H1 (cell line): ENCODE measurements around the gene MACROD2. TPM values are rescaled to one million over a fixed set of nuclear protein-coding genes. Genes with fewer than 3 reads are reported as not detected.

Experiments
- CTCF ChIA-PET: fragments of 300-600 bp; sonication (Branson Sonifier 250); formaldehyde crosslinking; loops from one replicate; lab custom pipeline; 2021; ENCODE audit not compliant: partially characterized antibody; lab: Charles Lee
- POLR2A ChIA-PET: fragments of 300-600 bp; sonication (Branson Sonifier 250); formaldehyde crosslinking; loops from one replicate; lab custom pipeline; 2021; ENCODE audit warnings: inconsistent platforms; ENCODE audit not compliant: partially characterized antibody; lab: Charles Lee
- DNase-seq, 2 experiments: peaks; one replicate each; pipeline versions ENCODE4 v3.0.0 to v3.0.0-alpha.2; 2010 to 2022; ENCODE audit warnings: low spot score in 2 of 2, low read depth in 1 of 2, mixed read lengths in 1 of 2
- FAIRE-seq: peaks from 2 replicates; lab custom pipeline; 2011; peaks lifted over from hg19 to GRCh38; lab: Jason Lieb, UNC
- H2AFZ ChIP-seq: 2 replicates; pipeline ENCODE4 v1.8.1; 2012; ENCODE audit warnings: low read length, inconsistent platforms
- H2AK5ac ChIP-seq: 2 replicates; pipeline ENCODE4 v1.6.1; 2013; ENCODE audit warnings: low read depth, low read length
- H2BK120ac ChIP-seq: replicated peaks from 2 replicates; pipeline ENCODE3; 2013; ENCODE audit warnings: low read depth, low read length, inconsistent platforms
- H2BK12ac ChIP-seq: 2 replicates; pipeline ENCODE4 v1.6.1; 2013; ENCODE audit warnings: low read depth, low read length
- H2BK15ac ChIP-seq: 2 replicates; pipeline ENCODE4 v1.6.1; 2013; ENCODE audit warnings: low read length
- H2BK20ac ChIP-seq: 2 replicates; pipeline ENCODE4 v1.6.1; 2013; ENCODE audit warnings: low read length
- H2BK5ac ChIP-seq: 2 replicates; pipeline ENCODE4 v1.6.1; 2013; ENCODE audit warnings: low read depth, low read length
- H3K14ac ChIP-seq: 2 replicates; pipeline ENCODE4 v1.6.1; 2013; ENCODE audit warnings: inconsistent platforms; ENCODE audit not compliant: insufficient read length
- H3K18ac ChIP-seq: 2 replicates; pipeline ENCODE4 v1.6.1; 2013; ENCODE audit warnings: low read length; ENCODE audit errors: extremely low read depth
- H3K23ac ChIP-seq: 2 replicates; pipeline ENCODE4 v1.6.1; 2013; ENCODE audit warnings: inconsistent platforms; ENCODE audit not compliant: insufficient read length
- H3K23me2 ChIP-seq: 2 replicates; pipeline ENCODE4 v1.6.1; 2013; ENCODE audit warnings: low read depth, low read length
- H3K27ac ChIP-seq: 2 replicates; pipeline ENCODE4 v1.6.1; 2011; ENCODE audit warnings: low read depth, low read length, inconsistent platforms
- H3K27me3 ChIP-seq, 4 experiments: replicated peaks in 1 of 4; 1 replicate in 1 of 4; 2 replicates in 3 of 4; pipeline versions ENCODE4 v1.6.1 to v1.8.1; 2011 to 2013; ENCODE audit warnings: low read length in 3 of 4, mild to moderate bottlenecking in 3 of 4, inconsistent platforms in 2 of 4, mixed read lengths in 2 of 4, moderate library complexity in 1 of 4; ENCODE audit not compliant: control insufficient read depth in 3 of 4, insufficient read depth in 3 of 4; ENCODE audit errors: extremely low read depth in 1 of 4
- H3K36me3 ChIP-seq, 4 experiments: 2 replicates each; pipeline versions ENCODE4 v1.6.1 to v1.8.1; 2011 to 2013; ENCODE audit warnings: mild to moderate bottlenecking in 4 of 4, low read length in 3 of 4, moderate library complexity in 2 of 4, control low read depth in 1 of 4, inconsistent platforms in 1 of 4; ENCODE audit not compliant: insufficient read depth in 4 of 4, control insufficient read depth in 2 of 4
- H3K4ac ChIP-seq: replicated peaks from 2 replicates; pipeline ENCODE3; 2013; ENCODE audit warnings: low read length, low read depth, mixed read lengths, inconsistent platforms; ENCODE audit not compliant: insufficient read length
- H3K4me1 ChIP-seq, 4 experiments: replicated peaks in 1 of 4; 1 replicate in 1 of 4; 2 replicates in 3 of 4; pipeline versions ENCODE4 v1.6.1 to v1.8.1; 2011 to 2013; ENCODE audit warnings: low read length in 3 of 4, inconsistent platforms in 2 of 4, mixed read lengths in 1 of 4; ENCODE audit not compliant: insufficient read depth in 4 of 4, control insufficient read depth in 3 of 4
- H3K4me2 ChIP-seq, 2 experiments: 2 replicates each; pipeline versions ENCODE4 v1.6.1 to v1.8.1; 2011 to 2013; ENCODE audit warnings: low read depth in 2 of 2, low read length in 2 of 2, control low read depth in 1 of 2, inconsistent platforms in 1 of 2, mild to moderate bottlenecking in 1 of 2; ENCODE audit not compliant: insufficient read depth in 1 of 2
- H3K4me3 ChIP-seq, 4 experiments: fragments of 200-600, 300-600 bp in 1 of 4; sonication (generic), shearing (Covaris generic), sonication (Bioruptor Twin) in 1 of 4; 2 replicates each; pipeline versions ENCODE4 v1.5.1 to v1.8.1; 2011 to 2016; ENCODE audit warnings: low read length in 4 of 4, low read depth in 3 of 4, control low read depth in 2 of 4, inconsistent platforms in 2 of 4, mild to moderate bottlenecking in 2 of 4, mixed read lengths in 1 of 4, moderate library complexity in 1 of 4; ENCODE audit not compliant: insufficient read depth in 2 of 4; ENCODE audit errors: extremely low read depth in 1 of 4
- H3K56ac ChIP-seq: replicated peaks from 2 replicates; pipeline ENCODE3; 2013; ENCODE audit warnings: low read depth, mild to moderate bottlenecking, mixed read lengths, low read length, inconsistent platforms; ENCODE audit not compliant: insufficient read length
- H3K79me1 ChIP-seq: 2 replicates; pipeline ENCODE4 v1.6.1; 2013; ENCODE audit warnings: low read depth, low read length, control low read depth
- H3K79me2 ChIP-seq, 2 experiments: 2 replicates each; pipeline versions ENCODE4 v1.6.1 to v1.8.1; 2012 to 2013; ENCODE audit warnings: low read length in 2 of 2, mild to moderate bottlenecking in 2 of 2, inconsistent platforms in 1 of 2; ENCODE audit not compliant: insufficient read depth in 2 of 2, control insufficient read depth in 1 of 2
- H3K9ac ChIP-seq, 4 experiments: replicated peaks in 1 of 4; 1 replicate in 1 of 4; 2 replicates in 3 of 4; pipeline versions ENCODE4 v1.6.1 to v1.8.1; 2011 to 2013; ENCODE audit warnings: low read depth in 3 of 4, low read length in 3 of 4, control low read depth in 2 of 4, mild to moderate bottlenecking in 2 of 4, moderate library complexity in 2 of 4, inconsistent platforms in 1 of 4; ENCODE audit errors: extremely low read depth in 1 of 4
- H3K9me3 ChIP-seq, 2 experiments: 2 replicates each; pipeline versions ENCODE4 v1.6.1 to v1.8.1; 2012 to 2013; ENCODE audit warnings: mild to moderate bottlenecking in 2 of 2, moderate library complexity in 2 of 2, control low read depth in 1 of 2, inconsistent platforms in 1 of 2, low read depth in 1 of 2, low read length in 1 of 2, mixed read lengths in 1 of 2; ENCODE audit not compliant: insufficient read depth in 2 of 2
- H4K20me1 ChIP-seq, 2 experiments: replicated peaks in 1 of 2; 2 replicates each; pipeline versions ENCODE3 to v1.8.1; 2011 to 2013; ENCODE audit warnings: inconsistent platforms in 2 of 2, low read length in 2 of 2, mild to moderate bottlenecking in 1 of 2; ENCODE audit not compliant: insufficient read depth in 2 of 2, control insufficient read depth in 1 of 2
- H4K5ac ChIP-seq: 2 replicates; pipeline ENCODE4 v1.6.1; 2013; ENCODE audit warnings: low read length, low read depth, mixed read lengths, inconsistent platforms; ENCODE audit not compliant: insufficient read length
- H4K8ac ChIP-seq: 2 replicates; pipeline ENCODE4 v1.8.0; 2013; ENCODE audit warnings: mild to moderate bottlenecking, moderate library complexity, low read length, inconsistent platforms; ENCODE audit not compliant: insufficient read depth; ENCODE audit errors: extremely low read depth
- H4K91ac ChIP-seq: replicated peaks from 2 replicates; pipeline ENCODE3; 2013; ENCODE audit warnings: low read length, mixed read lengths, inconsistent platforms; ENCODE audit not compliant: insufficient read length
- ASH2L ChIP-seq: fragments of 200-600, 300-600 bp; sonication (generic); IDR thresholded peaks from one replicate; pipeline ENCODE4 v1.7.1; 2017; ENCODE audit warnings: low read length
- CEBPB ChIP-seq: IDR thresholded peaks from 2 replicates; pipeline ENCODE4 v1.6.1; 2012; ENCODE audit warnings: low read depth, low read length
- CHD1 ChIP-seq: IDR thresholded peaks from 2 replicates; pipeline ENCODE4 v1.6.1; 2012; ENCODE audit warnings: low read depth, low read length, improper control_type of control experiment
- FOSL1 ChIP-seq: IDR thresholded peaks from 2 replicates; pipeline ENCODE4 v1.6.1; 2011; ENCODE audit warnings: mild to moderate bottlenecking, low read depth, low read length, moderate library complexity; ENCODE audit not compliant: insufficient read depth
- HDAC2 ChIP-seq, 2 experiments: fragments of 300-600 bp in 1 of 2; sonication (generic) in 1 of 2; IDR thresholded peaks; 2 replicates each; pipeline ENCODE4 v1.6.1; 2011 to 2012; ENCODE audit warnings: low read depth in 2 of 2, low read length in 2 of 2, mild to moderate bottlenecking in 2 of 2, moderate library complexity in 2 of 2, borderline replicate concordance in 1 of 2, inconsistent platforms in 1 of 2
- KDM1A ChIP-seq: fragments of 200-600, 300-600 bp; sonication (generic); IDR thresholded peaks from 2 replicates; pipeline ENCODE4 v1.7.1; 2016; ENCODE audit warnings: mild to moderate bottlenecking, low read length, borderline replicate concordance
- POU5F1 ChIP-seq: IDR thresholded peaks from 2 replicates; pipeline ENCODE4 v1.6.1; 2011; ENCODE audit warnings: low read depth, mild to moderate bottlenecking, low read length, moderate library complexity
- RFX5 ChIP-seq: IDR thresholded peaks from 2 replicates; pipeline ENCODE4 v1.6.1; 2011; ENCODE audit warnings: low read depth, low read length, improper control_type of control experiment, borderline replicate concordance
- SIRT6 ChIP-seq: IDR thresholded peaks from one replicate; pipeline ENCODE4 v1.7.1; 2012; ENCODE audit warnings: low read length, inconsistent platforms
- SP2 ChIP-seq: IDR thresholded peaks from 2 replicates; pipeline ENCODE4 v1.6.1; 2012; ENCODE audit warnings: mild to moderate bottlenecking, low read length, inconsistent platforms
- WGBS, 2 experiments: shearing (Covaris generic) in 1 of 2; methylation state at CpG; one replicate each; pipeline versions ENCODE4 v1.1.6 to v1.1.7; 2013 to 2015; ENCODE audit warnings: low lambda C conversion rate in 2 of 2, mixed read lengths in 2 of 2, inconsistent platforms in 1 of 2, low coverage in 1 of 2, missing lambda C conversion rate in 1 of 2; ENCODE audit not compliant: insufficient replicate concordance in 2 of 2, insufficient coverage in 1 of 2, insufficient read length in 1 of 2; ENCODE audit errors: extremely low coverage in 1 of 2, missing lambda C conversion rate in 1 of 2; 5-methylcytosine and 5-hydroxymethylcytosine counted together
- polyA plus RNA-seq, 7 experiments: library from polyadenylated mRNA; depleted of rRNA in 3 of 7; stranded (reverse) in 5 of 7; unstranded in 2 of 7; fragments of >200 nt in 5 of 7; fragments of 200-250 nt in 2 of 7; gene quantifications; 1 replicate in 5 of 7; 2 replicates in 1 of 7; 4 replicates in 1 of 7; pipeline versions ENCODE4 v1.2.1 to v1.2.3, GENCODE V29; 2011 to 2013; ENCODE audit warnings: missing spikeins in 2 of 7, mixed read lengths in 2 of 7
- total RNA-seq: library from RNA; stranded (reverse); fragmentation: NEBNext Ultra II Directional; extraction: Animal tissue kit (Norgen Biotek cat#: 25700); gene quantifications from 2 replicates; pipeline ENCODE4 v1.2.1, GENCODE V29; 2021

The MACROD2 gene
- total and polyA plus RNA-seq, 2 of the 8 experiments (the other 6 are each of a cell fraction or from before 2014, with no cell fraction given): 0.70 to 3.9 TPM

DNA sequence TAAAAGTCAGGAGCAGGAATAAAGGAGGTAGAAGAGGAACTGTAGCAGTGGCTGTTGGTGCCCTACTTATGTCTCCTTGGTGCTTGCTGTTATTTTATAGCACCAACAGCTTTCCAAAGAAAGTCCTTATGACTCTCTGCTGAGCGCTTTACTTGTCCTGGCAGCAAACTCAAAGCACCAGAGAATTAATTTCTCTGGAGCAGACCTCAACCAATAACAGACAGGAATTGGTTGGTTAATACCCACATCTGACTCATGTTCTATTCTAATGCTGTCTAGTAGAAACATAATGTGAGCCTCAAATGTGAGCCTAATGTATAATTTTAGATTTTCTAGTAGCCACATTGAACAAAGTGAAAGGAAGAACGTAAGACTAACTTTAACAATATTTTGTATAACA, 1892.1 kb downstream of the MACROD2 start:
- POLR2A ChIA-PET: no interaction called here
- no peaks in the 10 kb centered on the region for H3K9me3 ChIP-seq
- peaks cover 0 to 15% (median 9%) of the 10 kb centered on the region in 4 experiments; a peak in 3 of 7 replicates for H3K4me1 ChIP-seq
- H2BK12ac ChIP-seq: no peak overlapping the region
- TF ChIP-seq SP2 (no peak), CHD1 (no peak), SIRT6 (no peak), HDAC2 (IDR thresholded peaks at IDR 0.05; ENCODE audit: borderline replicate concordance in 1 of 2, low read depth in 2 of 2, low read length in 2 of 2) (no peak), KDM1A (no peak), CEBPB (no peak), ASH2L (no peak), RFX5 (no peak), FOSL1 (no peak), POU5F1 (no peak)
- no peak overlapping the region for H4K8ac ChIP-seq
- no peak overlapping the region for H3K4ac ChIP-seq
- no peaks in the 10 kb centered on the region for H3K79me2 ChIP-seq
- no peak overlapping the region for H3K27ac ChIP-seq
- no peak overlapping the region for H2BK15ac ChIP-seq
- FAIRE-seq (no peak), DNase-seq (no peak)
- H3K27me3 ChIP-seq: no peaks in the 10 kb centered on the region
- no peaks in the 10 kb centered on the region for H3K79me1 ChIP-seq
- no peaks in the 10 kb centered on the region for H4K20me1 ChIP-seq
- no peaks in the 10 kb centered on the region for H3K36me3 ChIP-seq
- H3K14ac ChIP-seq: no peak overlapping the region
- no peak overlapping the region for H2BK20ac ChIP-seq
- H2AFZ ChIP-seq: no peak overlapping the region
- H4K5ac ChIP-seq: no peak overlapping the region
- H3K23me2 ChIP-seq: no peaks in the 10 kb centered on the region
- 86% methylated on average over 2 of the region's 2 CpGs; no CpG with 5 or more reads in 1 of the 2 experiments for WGBS, 2 experiments
- H3K4me2 ChIP-seq: no peak overlapping the region
- CTCF ChIA-PET: no interaction called here
- no peak overlapping the region for H2BK120ac ChIP-seq
- no peak overlapping the region for H2AK5ac ChIP-seq
- H4K91ac ChIP-seq: no peak overlapping the region
- no peak overlapping the region for H3K4me3 ChIP-seq
- no peak overlapping the region for H3K56ac ChIP-seq
- no peak overlapping the region for H3K18ac ChIP-seq
- H3K23ac ChIP-seq: no peak overlapping the region
- no peak overlapping the region for H3K9ac ChIP-seq
- no peak overlapping the region for H2BK5ac ChIP-seq
